HCT116 (cell line): ENCODE data around the gene FAM131C.
"Not testable (repeated sequence)": the region's sequence is repeated elsewhere in the genome, so short reads cannot be mapped to it uniquely, and the experiment has no call there.

Experiments
- CEBPB ChIP-seq: IDR thresholded peaks from 2 replicates; pipeline ENCODE4 v1.6.1; 2012; ENCODE audit warnings: low read depth
- ELF1 ChIP-seq: IDR thresholded peaks from 2 replicates; pipeline ENCODE4 v1.6.1; 2012; ENCODE audit warnings: low read depth, borderline replicate concordance
- EZH2 ChIP-seq: fragments of 200-600 bp; sonication (generic); IDR thresholded peaks from 2 replicates; pipeline ENCODE4 v1.6.1; 2017; ENCODE audit warnings: antibody characterized with exemption, mixed run types
- EZH2phosphoT487 ChIP-seq: fragments of 200-600 bp; IDR thresholded peaks from 2 replicates; pipeline ENCODE4 v1.6.1; 2018; ENCODE audit warnings: antibody characterized with exemption, borderline replicate concordance
- FOSL1 ChIP-seq: IDR thresholded peaks from 2 replicates; pipeline ENCODE4 v1.6.1; 2012; ENCODE audit warnings: low read depth
- POLR2AphosphoS5 ChIP-seq: IDR thresholded peaks from 2 replicates; pipeline ENCODE4 v1.6.1; 2011; ENCODE audit warnings: mild to moderate bottlenecking, low read depth, low read length, moderate library complexity
- RAD21 ChIP-seq: IDR thresholded peaks from 2 replicates; pipeline ENCODE4 v1.6.1; 2012; ENCODE audit warnings: low read depth, mild to moderate bottlenecking
- ZFX ChIP-seq: fragments of 450-650 bp; IDR thresholded peaks from 2 replicates; pipeline ENCODE4 v1.6.1; 2017
- ZNF274 ChIP-seq: fragments of 200-500 bp; sonication (Bioruptor generic); IDR thresholded peaks from 2 replicates; pipeline ENCODE4 v1.6.1; 2014; ENCODE audit warnings: mild to moderate bottlenecking, low read depth, low read length, inconsistent platforms
- TF ChIP-seq, protein P1 (sequence below), 3 experiments: fragments of 200-600 bp in 1 of 3; sonication (generic) in 1 of 3; IDR thresholded peaks in 2 of 3; conservative IDR thresholded peaks in 1 of 3; 2 replicates each; pipeline ENCODE4 v1.5.1; 2012 to 2017; ENCODE audit warnings: low read depth in 2 of 3, low read length in 2 of 3, antibody characterized with exemption in 1 of 3, borderline replicate concordance in 1 of 3, control low read depth in 1 of 3, mild to moderate bottlenecking in 1 of 3, mixed read lengths in 1 of 3, mixed run types in 1 of 3, moderate library complexity in 1 of 3; ENCODE audit not compliant: insufficient read depth in 1 of 3
- TF ChIP-seq, protein P2 (sequence below): IDR thresholded peaks from 2 replicates; pipeline ENCODE4 v1.6.1; 2012

- TF ChIP-seq, protein P1, sequence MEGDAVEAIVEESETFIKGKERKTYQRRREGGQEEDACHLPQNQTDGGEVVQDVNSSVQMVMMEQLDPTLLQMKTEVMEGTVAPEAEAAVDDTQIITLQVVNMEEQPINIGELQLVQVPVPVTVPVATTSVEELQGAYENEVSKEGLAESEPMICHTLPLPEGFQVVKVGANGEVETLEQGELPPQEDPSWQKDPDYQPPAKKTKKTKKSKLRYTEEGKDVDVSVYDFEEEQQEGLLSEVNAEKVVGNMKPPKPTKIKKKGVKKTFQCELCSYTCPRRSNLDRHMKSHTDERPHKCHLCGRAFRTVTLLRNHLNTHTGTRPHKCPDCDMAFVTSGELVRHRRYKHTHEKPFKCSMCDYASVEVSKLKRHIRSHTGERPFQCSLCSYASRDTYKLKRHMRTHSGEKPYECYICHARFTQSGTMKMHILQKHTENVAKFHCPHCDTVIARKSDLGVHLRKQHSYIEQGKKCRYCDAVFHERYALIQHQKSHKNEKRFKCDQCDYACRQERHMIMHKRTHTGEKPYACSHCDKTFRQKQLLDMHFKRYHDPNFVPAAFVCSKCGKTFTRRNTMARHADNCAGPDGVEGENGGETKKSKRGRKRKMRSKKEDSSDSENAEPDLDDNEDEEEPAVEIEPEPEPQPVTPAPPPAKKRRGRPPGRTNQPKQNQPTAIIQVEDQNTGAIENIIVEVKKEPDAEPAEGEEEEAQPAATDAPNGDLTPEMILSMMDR (IDR thresholded peaks at IDR 0.05 in 2 of 3, conservative IDR thresholded peaks at IDR 0.05 in 1 of 3; ENCODE audit: borderline replicate concordance in 1 of 3, insufficient read depth in 1 of 3, low read depth in 2 of 3, low read length in 2 of 3): not testable (repeated sequence)
- TF ChIP-seq CEBPB, ZNF274, ELF1, FOSL1, ZFX, POLR2AphosphoS5, EZH2, RAD21, EZH2phosphoT487: not testable (repeated sequence)
- TF ChIP-seq, protein P2, sequence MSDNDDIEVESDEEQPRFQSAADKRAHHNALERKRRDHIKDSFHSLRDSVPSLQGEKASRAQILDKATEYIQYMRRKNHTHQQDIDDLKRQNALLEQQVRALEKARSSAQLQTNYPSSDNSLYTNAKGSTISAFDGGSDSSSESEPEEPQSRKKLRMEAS: not testable (repeated sequence)
Observed at GRCh38 chr1:16036461-16036860, 37.0 kb downstream of the FAM131C start.
